Retina (tissue), 1 donor: ENCODE data around the gene EXOC6.
A peak's percentile ranks its signal among the peaks of the same experiment; 100 is the strongest.

Experiments used
- DNase-seq: peaks from one replicate; pipeline ENCODE4 v3.0.0-alpha.2; 2016

The EXOC6 gene

DNA sequence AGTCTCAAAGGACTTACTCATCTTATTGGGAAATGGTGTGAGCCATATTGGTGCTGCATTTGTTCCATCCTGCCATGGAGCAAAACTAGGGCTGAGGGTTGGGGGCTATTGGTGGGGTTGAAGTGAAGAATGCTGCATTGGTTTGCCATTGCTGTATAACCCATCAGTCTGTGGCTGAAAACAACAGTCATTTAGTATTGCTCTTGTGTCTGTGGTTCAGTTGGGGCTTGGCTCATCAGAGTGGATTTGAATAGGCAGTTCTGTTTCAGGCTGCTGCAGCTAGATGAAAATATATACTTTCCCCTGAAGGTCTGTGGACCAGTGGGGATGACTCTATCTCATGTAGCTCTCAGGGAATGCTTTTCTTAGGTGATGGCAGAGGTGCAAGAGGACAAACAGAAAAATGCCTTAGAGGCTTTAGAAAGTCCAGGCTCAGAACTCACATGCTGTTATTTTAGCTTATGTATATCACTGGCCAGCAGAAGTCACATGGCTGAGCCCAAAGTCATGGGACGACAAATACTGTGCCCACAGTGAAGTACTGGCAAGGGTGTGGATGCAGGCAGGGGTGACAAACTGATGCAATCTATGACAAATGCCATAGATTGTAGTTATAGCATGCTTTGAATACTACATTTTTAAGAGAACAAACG lies 15.2 kb upstream of the EXOC6 start:
- no peak for DNase-seq

DNA sequence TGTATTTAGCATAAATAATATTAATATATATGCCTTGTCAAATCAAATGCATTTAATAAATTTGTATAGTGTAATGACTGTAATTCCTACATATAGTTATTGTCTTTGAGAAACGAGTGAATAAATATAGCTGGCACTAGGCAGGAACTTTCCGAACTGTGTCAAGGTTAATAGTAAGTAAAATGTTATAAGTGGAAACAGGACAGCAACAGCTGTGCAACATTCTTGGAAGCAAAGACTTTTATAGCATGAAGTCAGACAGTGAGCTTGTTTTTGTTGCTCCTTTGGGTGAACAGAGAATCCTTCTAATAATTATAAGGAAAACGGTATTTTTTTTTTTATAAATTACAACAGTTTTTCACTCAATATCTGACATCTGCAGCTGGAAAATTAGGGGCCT lies 14.0 kb upstream of the EXOC6 start:
- DNase-seq, result no peak

DNA sequence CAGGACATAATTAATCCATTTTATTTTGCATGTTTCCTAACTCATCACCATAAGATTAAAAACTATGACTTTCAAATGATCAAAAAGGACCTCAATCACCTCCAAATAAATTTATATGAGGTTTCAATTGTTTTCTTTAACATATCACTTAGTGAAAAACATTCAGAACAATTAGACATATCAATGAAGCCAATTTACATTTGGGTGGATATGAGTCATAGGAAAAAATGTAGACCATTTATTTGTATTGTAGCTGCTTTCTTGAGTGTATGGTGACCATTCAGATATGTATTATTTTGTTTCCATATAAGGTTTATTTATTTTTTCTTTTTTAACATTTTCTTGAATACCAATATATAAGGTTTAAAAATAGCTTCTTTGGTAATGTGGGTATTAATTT lies 13.3 kb upstream of the EXOC6 start:
- DNase-seq, result no peak

DNA sequence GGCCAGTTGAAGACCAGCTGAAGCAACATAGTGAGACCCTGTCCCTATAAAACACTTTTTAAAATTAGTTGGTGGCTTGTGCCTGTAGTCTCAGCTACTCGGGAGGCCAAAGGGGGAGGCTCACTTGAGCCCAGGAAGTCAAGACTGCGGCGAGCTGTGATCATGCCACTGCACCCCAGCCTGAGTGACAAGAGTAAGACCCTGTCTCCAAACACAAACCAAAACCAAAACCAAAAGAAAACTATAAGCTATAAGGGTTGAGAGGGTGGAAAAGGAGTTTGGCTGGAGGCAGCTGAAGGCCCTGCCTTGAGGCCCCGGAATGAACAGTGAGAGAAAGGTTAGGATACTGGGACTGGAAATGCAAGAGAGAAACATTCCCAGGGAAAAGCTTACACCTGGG lies 10.9 kb upstream of the EXOC6 start:
- no peak for DNase-seq

DNA sequence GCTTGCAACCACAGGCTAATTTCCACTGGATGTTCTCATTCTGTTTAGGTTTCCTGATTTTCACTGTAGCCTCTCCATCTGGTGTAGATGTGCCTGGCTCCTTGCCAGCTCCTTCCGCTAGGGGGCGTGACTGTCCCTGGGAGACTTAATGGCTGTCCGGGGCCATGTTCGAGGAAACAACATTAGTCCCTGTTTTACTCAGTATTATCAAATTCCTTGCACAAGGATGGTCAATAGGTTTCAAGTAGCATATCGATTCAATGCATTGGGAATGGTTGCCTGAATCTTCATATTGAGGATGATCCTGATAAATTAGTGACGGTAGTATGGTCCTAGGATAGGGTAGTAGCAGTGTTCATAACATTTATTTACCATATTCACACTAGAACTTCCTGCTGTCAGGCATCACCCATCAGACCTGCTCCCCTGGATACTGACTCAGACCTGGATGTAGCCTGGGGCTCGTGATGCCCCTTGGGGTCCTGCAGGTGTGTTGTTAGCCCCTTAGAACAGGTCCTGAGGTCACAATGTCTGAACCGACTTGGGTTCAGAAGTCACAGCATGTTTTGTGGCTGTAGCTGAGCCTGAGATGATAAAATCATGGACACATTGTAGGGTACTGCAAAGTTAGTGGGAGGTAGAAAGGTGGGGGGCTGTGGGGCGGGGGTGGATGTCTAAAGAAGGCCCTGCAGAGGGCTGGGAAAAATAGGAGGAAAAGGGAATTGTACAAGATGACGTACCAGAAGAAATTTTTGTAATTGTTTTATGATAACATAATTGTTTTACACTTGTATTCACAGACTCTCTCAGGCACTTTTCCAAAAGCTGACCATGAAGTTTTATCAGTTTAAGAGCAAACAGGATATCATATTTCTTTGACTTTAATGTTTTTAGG lies 8.9 kb upstream of the EXOC6 start:
- no peak for DNase-seq

DNA sequence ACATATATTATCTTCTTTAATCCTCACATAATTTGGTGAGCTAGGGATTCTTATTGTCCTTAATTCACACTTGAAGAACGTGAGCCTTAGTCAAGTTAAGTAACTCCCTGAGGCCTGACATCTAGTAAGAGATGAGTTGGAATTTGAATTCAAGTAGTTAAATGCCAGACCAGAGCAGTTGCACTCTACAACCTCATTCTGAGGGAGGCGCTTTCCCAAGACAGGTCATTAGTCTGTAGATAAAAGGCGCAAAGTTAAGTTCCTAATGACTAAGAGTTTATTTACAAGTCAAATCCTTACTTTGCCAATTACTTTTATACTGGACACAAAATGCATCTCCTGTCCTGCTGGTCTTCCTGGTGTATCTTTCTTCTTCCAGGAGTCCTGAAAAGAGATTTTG lies 3.6 kb upstream of the EXOC6 start:
- DNase-seq, result no peak

DNA sequence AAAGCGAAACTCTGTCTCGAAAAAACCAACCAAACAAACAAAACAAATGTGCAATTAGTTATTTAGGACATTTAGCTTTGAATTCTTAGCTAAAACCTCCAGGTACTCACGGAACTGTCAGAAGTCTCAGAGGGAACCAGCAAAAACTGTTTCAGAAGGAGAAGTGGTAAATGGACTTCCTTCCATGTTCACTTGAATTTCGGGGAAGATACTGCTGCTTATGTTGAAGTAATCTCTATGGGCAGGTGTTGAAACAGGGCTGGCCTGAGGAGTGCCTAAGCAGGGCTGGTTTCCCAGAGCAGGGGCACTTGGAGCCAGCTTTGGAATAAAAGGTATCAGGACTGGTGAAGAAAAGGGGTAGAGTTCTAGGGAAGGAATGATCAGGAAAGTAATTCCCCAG lies 2.4 kb upstream of the EXOC6 start:
- DNase-seq, result no peak

DNA sequence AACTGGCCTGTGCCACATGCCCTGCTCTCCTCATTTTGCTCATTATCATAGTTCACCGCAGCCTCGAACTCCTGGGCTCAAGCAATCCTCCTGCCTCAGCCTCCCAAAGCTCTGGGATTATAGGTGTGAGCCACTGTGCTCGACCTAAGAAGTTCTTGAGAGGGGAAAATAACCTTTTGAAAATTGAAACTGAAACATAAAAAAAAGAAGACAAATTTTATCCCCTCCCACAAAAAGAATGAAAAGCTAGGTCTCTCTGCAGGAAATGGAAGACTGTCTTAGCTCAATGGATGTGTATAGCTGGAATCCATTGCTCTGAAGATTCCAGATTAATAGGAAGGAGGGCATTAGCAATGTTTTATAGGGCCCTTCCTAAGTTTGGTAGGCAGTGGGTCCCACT lies 2.0 kb upstream of the EXOC6 start:
- no peak for DNase-seq

DNA sequence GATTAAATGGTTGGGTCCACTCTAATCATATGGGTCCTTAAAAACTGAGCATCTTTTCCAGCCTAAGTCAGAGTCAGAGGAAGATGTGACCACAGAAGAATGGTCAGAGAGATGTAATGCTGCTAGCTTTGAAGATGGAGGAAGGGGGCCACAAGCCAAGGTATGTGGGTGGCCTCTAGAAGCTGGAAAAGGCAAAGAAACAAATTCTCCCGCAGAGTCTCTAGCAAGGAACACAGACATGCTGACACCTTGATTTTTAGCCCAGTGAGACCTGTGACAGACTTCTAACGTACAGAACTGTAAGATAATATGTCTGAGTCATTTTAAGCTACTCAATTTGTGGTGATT lies 1.5 kb upstream of the EXOC6 start:
- DNase-seq, result no peak

DNA sequence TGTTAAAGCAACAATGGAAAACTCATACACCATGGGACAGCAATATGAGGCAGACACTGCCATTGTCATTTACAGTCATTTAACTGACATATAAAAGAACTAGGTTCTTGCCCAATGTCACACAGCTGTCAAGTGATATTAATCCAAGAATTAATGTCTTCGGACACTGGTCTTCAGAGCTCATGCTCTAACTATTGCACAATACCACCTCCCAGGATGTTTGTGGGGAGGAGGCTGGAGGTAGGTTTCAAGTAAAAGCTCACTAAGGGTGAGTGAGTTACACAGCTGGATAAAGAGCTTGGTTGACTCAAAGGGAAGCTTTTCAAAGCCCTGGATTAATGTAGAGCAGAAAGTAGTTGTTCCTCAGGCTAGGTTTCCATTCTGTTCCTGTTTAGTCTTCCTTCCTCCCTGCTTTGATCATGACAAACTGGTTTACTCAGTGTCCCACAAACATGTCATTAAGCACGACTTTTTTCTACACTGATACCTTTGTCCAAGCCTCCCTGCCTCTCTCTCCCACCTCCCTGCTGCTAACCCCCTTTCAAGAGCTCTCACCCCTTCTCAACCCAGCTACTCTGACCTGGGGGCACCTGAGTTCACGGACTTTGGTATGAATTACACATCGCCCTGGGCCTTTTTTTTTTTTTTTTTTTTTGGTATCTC lies 987 bp upstream of the EXOC6 start:
- no peak for DNase-seq

DNA sequence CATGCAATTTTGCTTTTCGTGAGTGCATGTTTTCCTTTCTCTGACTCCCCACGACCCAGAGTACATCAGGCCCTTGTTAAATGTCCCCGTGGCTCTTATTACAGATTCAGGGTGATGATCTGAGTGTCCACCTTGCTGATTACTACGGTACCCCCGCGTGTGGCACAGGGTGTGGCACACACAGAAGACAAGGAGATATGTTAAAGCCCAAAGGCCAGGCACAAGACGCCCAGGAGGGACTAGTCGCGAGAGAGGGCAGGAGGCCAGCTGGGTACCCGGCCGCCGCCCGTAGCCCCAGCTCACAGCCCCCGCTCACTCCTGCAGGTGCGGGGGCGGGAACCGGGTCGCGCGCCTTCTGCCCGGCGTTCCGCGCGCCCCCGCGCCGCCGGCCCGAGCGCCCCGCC lies 281 bp upstream of the EXOC6 start:
- DNase-seq, result no peak

DNA sequence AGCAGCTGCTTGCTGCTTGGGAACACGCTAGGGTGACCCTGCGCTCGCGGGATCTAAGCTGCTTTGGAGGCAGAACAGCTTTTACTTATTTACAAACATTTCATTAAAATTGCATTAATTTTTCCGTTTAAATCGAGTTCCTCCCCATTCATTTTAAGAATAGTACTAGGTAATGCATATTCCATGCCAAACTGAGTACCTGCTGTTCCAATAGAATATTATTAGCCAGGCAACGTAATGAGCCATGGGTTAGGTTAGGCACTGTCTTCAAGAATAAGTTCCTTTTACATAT lies 860 bp downstream of the EXOC6 start:
- DNase-seq, result no peak

DNA sequence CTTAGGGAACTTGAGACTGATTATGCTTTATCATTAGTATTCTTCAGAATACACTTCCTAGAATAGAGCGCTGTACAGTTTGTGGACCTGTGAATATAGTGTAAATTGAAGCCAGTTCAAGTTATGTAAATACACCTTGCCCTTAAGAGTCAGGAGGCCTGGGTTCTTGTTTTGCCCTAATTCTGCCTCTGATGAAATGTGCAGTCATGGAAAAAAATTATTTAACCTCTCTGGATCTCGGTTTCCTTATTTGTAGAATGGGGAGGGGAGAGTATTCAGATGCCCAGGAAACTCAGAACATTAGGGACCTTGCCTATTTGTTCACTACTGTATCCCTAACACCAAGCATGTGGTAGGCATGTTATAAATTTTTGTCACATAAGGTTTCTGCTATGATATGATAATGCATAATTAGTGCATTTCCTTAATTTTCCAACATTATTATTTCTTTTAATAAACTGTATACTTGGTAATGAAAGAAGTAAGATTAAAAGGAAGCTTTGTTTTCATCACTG lies 1.3 kb downstream of the EXOC6 start:
- DNase-seq, result no peak

DNA sequence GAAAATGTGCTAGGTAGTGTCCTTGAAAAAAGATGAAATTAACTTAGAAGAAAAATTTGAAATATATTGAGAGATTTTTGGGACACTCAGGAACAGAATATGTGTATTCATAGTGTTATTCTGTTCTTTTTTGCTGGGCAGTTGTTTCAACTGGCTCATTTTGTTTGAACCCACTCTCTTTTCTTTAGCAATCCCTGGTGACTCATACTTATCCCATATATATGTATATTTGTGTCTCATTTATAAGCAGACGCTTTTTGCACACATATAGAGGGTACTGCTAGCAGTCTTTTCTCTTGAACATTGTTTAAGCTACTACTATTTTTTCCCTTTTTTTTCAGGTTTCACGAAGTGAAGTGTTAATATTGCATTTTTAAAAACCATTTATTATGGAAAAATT lies 1.9 kb downstream of the EXOC6 start:
- DNase-seq, result no peak

DNA sequence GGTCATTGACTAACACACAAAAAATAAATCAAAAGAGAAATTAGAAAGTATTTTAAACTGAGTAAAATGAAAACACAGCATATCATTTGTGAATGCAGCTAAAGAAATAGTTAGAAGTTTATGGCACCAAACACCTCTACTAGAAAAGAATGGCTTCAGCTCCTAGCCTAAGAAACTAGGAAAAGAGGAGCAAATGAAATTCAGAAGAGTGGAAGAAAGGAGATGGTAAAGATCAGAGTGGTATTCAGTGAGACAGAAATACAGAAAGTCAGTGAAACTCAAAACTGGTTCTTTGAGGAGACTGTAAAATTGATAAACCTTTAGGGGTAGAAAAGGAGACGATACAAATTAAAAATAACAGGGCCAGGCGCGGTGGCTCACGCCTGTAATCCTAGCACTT lies 2.7 kb downstream of the EXOC6 start:
- DNase-seq, result no peak

DNA sequence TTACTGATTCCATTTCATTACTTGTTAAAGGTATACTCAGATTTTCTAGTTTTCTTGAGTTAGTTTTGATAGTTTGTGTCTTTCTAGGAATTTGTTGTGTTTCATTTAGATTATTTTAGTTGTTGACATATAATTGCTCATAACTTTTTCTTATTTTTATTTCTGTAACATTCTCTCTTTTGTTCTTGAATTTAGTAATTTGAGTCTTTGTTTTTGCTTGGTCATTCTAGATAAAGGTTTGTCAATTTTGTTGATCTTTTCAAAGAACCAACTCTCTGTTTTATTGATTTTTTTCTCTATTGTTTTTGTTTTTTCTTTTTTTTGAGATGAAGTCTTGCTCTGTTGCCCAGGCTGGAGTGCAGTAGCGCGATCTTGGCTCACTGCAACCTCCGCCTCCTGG lies 7.2 kb downstream of the EXOC6 start:
- no peak for DNase-seq

DNA sequence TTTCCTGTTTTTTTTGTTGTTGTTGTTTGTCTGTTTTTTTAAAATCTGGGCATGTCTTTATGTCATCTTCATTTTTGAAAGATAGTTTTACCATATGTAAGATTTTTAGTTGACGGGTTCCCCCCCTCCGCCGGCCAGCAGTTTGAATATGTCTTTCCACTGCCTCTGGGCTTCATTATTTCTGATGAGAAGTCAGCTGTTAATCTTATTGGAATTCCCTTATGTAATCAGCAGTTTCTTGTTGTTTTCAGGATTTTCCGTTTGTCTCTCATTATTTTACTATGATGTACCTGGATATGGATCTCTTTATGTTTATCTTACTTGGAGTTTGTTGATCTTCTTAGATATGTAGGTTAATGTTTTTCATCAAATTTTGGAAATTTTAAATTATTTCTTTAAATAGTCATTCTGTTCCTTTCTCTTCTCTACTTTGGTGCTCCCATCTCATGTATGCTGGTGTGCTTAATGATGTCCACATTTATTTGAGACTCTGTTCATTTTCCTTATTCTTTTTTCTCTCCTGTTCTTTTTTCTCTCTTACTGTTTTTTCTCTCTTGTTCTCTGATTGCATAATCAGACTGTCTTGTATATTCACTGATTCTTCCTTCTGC lies 9.7 kb downstream of the EXOC6 start:
- no peak for DNase-seq

DNA sequence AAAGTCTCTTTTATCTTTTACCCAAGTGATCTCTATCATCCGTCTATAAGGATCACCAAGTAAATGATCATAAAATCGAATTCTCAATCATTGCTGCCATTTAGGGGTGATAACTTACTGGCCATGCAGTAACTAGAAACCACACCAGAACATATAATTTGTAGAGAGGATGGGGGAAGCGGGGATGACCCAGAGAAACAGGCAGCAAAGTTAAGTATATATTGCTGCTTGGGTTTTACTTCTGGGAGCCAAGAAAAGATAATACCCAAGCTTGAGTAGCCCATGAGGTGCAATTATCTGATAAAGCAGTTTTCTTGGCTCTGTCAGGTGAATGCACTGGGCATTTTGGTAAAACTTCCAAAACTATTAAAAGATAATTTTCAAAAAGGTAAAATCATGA lies 18.9 kb downstream of the EXOC6 start:
- DNase-seq, result no peak

DNA sequence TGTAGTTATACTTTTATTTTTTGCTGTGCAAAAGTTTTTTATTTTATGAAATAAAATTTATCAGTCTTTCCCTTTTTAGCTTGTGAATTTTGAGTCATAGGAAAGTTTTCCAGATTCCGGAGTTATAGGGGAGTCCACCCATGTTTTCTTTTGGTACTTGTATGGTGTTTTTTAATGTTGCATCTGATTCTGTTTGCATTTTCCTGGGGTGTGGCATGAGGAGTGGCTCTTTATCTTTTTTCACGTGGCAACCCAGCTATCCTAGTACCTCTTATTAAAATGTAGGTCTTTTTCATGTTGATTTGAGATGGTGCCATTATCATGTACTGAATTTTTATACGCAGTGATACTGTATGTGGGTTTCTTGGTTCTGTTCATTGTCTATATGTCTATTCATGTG lies 19.7 kb downstream of the EXOC6 start:
- DNase-seq, result no peak

DNA sequence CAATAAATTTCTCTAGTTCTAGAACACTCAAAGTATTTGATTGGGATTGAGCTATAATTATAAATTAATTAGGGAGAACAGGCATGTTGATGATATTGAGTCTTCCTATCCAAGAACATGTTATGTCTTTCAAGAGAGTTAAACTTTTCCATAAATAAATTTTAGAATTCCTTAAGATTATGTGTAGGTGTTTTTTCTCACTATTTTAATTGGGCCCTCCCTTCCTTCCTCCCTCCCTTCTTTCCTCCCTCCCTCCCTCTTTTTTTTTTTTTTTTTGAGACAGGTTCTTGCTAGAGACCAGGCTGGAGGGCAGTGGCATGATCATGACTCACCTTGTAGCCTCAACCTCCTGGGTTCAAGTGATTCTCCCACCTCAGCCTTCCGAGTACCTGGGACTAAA lies 20.2 kb downstream of the EXOC6 start:
- no peak for DNase-seq

DNA sequence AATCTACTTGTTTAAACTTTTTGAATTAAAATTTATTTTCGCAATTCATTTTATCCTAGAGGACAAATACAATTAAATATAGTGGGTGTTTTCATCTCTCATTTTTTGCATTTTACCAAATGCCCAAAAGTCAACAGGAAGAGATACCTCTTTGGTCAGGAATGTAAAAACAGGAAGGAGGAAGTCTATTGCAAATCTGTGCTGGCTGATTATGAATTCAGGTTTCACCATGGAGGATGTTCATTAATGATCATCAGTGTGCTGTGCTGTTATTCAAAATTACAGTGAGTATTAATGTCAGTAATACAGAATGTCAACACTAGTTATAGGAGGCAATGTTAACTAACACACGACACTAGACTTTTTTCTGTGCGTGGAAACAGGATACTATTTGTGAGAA lies 24.7 kb downstream of the EXOC6 start:
- DNase-seq, result no peak

DNA sequence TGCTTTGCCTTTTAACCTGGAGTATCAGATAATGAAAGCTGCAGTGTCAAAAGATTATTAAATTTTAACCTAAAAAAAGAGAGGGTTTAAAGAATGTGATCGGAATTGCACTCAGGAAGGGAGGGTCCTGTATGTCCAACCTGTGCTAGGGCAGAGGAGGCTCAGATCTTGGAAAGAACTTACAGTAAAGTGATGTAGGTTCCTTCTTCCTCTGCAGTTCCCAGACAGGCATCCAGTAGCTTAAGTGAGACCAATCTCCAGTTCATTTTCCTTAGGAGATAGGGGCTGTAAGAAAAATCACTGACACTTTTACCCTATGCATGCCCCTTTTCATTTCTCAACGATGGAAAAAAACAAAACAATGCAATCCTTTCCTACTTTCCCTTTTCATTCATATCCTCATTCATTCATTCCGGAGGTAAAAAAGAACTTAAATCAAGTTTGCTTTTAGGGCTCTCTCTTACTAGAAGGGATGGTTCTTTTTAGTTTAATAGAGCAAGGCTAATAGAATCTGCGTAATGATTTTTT lies 28.3 kb downstream of the EXOC6 start:
- no peak for DNase-seq

DNA sequence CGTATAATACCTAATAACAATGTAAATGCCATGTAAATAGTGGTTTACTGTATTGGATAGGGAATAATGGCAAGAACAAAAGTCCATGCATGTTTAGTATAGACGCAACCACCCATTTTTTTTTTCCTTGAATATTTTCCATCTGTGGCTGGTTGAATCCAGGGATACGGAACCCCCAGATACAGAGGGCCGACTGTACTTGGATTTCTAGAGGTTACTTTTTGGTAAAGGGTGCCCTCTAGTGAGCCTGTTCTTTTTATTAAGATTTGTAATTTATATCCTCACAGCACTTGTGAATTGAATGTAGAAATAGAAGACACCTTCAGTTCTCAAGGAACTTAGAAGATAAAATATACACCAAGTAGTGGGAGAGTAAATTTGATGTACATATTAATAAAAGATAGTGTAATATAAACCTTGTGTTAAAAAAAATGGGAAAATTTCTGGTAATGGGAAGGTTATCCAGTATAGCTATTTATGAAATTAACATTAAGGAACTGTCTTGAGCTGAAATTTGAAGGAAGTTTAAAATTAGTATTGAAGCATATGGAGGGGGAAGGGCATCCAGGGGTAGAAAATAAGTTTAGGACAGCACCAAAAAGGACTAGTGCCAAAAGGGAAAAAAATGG lies 32.0 kb downstream of the EXOC6 start:
- DNase-seq, result peak; percentile 39
